Prostate gland (tissue), 2 donors: ENCODE data around the gene OSBP2.

ENCODE experiments used
- CTCF ChIP-seq, 4 experiments: fragments of 200-600 bp in 2 of 4; fragments of 450-650 bp in 2 of 4; sonication (generic) in 2 of 4; IDR thresholded peaks; 1 replicate in 3 of 4; 2 replicates in 1 of 4; pipeline ENCODE4 v1.5.1; 2016 to 2019; ENCODE audit warnings: antibody characterized with exemption in 4 of 4, mild to moderate bottlenecking in 2 of 4, moderate library complexity in 2 of 4
- POLR2A ChIP-seq: fragments of 450-650 bp; IDR thresholded peaks from one replicate; pipeline ENCODE4 v1.6.1; 2016; ENCODE audit warnings: antibody characterized with exemption, mild to moderate bottlenecking
- POLR2AphosphoS5 ChIP-seq: sonication (generic); formaldehyde crosslinking; IDR thresholded peaks from one replicate; pipeline ENCODE4 v1.6.1; 2017; ENCODE audit warnings: antibody characterized with exemption

- TF ChIP-seq CTCF (IDR thresholded peaks at IDR 0.05) = no peak
- TF ChIP-seq POLR2A = no peak
- no peak for TF ChIP-seq POLR2AphosphoS5
Measured at GRCh38 chr22:30926706-30927105, 232.0 kb downstream of the OSBP2 start.
